GM19025 (cell line): Measurements from ENCODE around the gene ANO1.

Experiments
- ATAC-seq: cut with Tn5 transposase; IDR thresholded peaks from one replicate; pipeline ENCODE4 v1.9.1; 2021; ENCODE audit warnings: mild to moderate bottlenecking, low read depth, moderate library complexity; ENCODE audit not compliant: unreplicated experiment

ANO1 gene

GRCh38 chr11:70110538-70111055, 32.5 kb downstream of the ANO1 start:
- no peak for ATAC-seq

GRCh38 chr11:70111269-70112016, 33.3 kb downstream of the ANO1 start:
- no peak for ATAC-seq

GRCh38 chr11:70112017-70112434, 33.9 kb downstream of the ANO1 start:
- ATAC-seq: no peak

- no peak for ATAC-seq
These were observed 35.7 kb downstream of the ANO1 start for GRCh38 chr11:70113801-70114200.

GRCh38 chr11:70115778-70116177, 37.7 kb downstream of the ANO1 start:
- ATAC-seq: no peak

DNA sequence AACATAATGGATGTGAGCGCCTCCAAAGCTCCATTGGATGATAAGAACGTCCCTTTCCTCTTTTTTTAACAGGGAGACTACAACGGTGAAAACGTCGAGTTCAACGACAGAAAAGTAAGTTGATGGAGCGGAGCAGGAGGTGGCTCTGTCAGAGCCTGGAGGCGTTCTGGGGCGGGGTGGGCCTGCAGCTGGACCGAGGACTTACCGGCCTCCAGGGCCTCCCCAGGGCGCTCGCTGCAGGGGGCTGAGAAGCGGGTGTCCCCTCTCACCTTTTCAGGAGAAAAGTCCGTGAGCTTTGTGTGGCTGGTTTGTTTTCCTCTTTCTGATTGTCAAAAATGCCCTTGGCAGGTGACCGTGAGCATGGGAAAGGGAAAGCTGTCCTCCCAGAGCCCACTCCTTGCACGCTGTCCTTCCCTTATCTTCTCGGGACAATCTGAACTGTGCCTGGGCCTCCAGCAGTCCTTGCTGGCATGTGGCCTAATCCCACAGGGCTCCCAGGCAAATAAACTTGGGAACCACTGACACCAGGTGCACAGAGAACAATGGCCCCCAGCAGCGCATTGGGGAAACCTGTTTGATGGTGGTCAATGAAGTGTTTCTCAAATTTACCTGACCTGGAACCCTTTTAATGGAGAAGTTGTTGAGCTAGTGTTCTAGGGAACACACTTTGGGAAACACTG, 38.4 kb downstream of the ANO1 start:
- no peak for ATAC-seq

DNA sequence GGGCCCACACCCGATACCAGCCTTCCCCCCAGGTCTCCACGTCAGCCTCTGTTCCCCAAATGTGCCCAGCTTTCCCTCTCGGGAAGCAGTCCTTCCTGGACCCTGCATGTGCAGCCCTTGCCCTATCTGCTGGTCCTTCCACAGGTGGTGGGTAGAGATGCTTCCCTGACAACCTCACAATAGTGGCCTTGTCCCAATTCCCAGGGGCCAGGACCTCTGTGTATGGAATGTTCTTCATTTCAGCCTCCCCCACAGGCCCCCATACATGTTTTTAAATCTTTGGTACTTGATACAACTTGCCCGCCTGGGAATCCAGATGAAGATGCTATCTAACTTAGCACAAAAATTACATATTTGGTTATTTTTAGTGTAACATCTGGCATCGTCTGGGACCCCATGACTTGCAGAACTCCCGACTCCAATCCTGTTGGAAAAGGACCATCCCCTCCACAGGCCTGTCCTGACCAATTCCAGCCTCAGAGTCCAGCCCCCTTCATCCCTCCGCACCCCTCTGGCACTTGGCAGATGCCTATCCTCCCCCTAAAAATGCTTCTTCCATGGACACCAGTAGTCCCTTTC, 39.5 kb downstream of the ANO1 start:
- no peak for ATAC-seq

GRCh38 chr11:70118642-70119041, 40.5 kb downstream of the ANO1 start:
- no peak for ATAC-seq

GRCh38 chr11:70119502-70119901, 41.4 kb downstream of the ANO1 start:
- no peak for ATAC-seq

- ATAC-seq: no peak
These were observed 42.6 kb downstream of the ANO1 start for GRCh38 chr11:70120674-70121073.

DNA sequence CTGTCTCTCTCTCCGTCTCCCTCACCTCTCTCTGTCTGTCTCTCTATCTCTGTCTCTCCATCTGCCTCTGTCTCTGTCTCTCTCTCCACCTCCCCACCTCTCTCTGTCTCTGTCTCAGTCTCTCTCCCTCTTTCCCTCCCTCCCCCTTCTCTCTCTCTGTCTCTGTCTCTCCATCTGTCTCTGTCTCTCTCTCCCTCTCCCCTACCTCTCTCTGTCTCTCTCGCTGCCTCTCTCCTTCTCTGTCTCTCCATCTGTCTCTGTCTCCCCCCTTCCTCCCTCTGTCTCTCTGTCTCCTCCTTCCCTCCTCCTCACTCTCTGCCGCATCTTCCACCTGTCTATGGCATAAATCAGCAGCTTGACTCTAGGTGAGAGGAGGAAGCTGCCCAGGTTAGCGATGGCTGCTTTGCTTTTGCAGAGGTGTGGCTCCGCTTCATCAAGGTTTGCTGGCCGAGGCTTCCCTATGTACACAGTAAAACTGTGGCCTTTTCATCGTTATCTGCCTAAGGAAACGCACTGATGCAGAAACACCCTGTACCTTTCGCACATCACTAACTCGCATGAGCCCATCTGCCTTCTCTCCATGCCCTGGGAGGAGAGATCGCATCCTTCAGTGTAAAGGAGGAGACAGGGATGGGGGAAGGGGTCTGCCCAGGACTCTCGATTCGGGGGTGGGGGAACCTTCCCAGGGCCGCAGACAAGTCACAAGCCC, 44.5 kb downstream of the ANO1 start:
- no peak for ATAC-seq

GRCh38 chr11:70123711-70124110, 45.6 kb downstream of the ANO1 start:
- ATAC-seq: no peak

GRCh38 chr11:70124321-70125000, 46.3 kb downstream of the ANO1 start:
- no peak for ATAC-seq

GRCh38 chr11:70126494-70126893, 48.4 kb downstream of the ANO1 start:
- no peak for ATAC-seq

DNA sequence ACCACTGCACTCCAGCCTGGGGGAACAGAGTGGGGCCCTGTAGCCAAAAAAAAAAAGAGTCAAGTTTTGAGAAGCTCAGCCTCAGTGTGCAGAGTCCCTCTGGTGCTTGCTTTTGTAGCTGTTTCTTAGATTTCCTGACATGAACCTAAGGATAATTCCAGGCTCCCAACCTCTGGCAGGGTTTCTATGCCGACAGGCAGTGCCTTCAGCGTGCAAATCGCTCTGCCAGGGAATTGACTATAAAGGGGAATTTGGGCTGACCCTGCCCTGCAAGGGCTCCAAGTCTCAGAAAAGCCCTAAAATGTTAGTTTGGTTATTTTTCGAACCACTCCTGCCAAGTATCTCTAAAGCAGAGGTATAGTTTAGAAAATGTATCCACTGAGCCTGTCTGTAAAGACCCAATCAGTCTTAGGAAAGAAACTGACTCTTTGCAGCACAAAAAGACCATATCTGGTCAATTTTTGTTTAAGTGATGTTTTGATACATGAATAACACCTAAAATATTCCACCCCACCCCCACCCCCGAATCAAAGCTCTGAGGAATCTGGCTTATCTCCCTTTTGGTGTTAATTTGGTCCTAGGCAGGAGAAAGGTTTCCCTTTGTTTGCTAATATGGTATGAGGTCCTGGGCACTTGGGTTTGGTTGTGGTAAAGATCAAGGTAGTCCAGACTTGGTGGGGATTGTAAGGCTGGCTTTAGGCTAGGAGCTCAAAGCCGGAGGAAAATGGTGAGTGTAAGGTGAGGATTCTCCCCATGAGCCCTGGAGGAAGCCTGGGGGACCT, 49.7 kb downstream of the ANO1 start:
- no peak for ATAC-seq

DNA sequence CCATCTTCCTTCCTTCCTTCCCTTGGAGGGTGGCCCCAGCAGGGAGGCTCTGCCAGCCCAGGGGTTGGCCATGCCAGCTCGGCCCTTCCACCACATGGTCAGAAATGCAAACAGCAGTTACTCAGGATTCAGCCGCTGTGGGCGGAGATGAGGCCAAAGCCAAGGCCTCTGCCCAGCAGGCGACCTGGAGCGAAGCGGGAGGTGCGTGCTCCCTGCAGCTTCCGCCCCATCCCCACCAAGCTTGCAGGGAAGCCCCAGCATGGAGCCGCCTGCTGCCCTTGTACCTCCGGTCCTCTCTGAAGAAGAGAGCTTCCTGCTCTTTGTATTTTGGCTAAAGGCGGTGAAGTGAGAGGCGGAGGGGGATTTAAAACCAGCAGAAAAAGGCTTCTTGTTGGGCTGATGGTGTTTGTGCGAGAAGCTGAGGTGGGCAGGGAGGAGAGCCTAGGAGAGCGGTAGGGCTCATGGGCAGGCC, 50.4 kb downstream of the ANO1 start:
- ATAC-seq: no peak

DNA sequence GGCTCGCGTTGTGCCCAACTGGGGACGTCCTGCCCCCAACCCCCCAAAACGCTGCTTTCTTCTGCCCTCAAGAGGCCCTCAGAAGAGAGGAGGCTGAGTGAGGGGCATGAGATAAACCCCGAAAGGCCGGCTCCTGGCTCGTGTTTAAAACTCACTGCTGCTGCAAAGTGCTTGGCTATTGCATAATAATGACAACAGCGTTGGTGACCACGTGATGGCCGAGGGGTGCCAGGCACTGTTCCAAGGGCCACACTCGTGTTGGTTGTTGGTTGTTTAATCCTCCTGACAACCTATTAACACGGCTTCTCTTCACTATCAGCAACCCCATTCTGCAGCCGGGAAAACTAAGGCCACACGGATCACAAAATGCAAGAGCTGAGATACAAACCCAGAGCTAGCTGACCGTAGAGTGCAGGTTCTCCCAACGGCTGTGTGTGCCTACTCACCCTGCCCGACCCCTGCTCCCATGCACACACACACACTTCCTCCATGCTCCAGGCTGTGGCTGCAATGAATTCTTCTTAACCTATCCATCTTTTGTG, 51.0 kb downstream of the ANO1 start:
- no peak for ATAC-seq

- no peak for ATAC-seq
These were observed 52.5 kb downstream of the ANO1 start for GRCh38 chr11:70130636-70131035.

DNA sequence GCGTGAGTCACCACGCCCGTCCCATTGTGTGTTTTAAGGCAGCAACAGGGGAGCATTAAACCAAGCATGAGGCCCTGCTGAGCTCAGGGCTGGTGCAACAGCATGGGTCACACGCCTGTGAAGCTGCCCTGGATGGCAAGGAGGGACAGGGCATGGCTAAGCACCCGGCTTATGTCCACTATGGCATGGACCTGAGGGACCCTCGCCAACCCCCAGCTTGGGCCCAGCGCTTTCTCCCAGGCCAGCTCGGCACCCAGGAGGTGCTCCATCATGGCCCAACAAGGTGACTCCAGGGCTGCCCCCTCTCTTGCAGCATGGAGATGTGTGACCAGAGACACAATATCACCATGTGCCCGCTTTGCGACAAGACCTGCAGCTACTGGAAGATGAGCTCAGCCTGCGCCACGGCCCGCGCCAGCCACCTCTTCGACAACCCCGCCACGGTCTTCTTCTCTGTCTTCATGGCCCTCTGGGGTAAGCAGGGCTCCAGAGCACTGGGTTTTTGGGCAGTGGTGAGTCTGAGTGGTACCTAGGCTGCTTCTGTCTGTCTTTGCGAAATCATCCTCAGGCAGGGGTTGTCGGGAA, 53.6 kb downstream of the ANO1 start:
- no peak for ATAC-seq
